Measurements from ENCODE around the gene HMGXB3. TPM values are rescaled to one million over a fixed set of nuclear protein-coding genes. Genes with fewer than 3 reads are reported as not detected.

The HMGXB3 gene
- polyA plus RNA-seq, 3 donors = 28.8 to 51.4 (median 45.2) TPM

DNA sequence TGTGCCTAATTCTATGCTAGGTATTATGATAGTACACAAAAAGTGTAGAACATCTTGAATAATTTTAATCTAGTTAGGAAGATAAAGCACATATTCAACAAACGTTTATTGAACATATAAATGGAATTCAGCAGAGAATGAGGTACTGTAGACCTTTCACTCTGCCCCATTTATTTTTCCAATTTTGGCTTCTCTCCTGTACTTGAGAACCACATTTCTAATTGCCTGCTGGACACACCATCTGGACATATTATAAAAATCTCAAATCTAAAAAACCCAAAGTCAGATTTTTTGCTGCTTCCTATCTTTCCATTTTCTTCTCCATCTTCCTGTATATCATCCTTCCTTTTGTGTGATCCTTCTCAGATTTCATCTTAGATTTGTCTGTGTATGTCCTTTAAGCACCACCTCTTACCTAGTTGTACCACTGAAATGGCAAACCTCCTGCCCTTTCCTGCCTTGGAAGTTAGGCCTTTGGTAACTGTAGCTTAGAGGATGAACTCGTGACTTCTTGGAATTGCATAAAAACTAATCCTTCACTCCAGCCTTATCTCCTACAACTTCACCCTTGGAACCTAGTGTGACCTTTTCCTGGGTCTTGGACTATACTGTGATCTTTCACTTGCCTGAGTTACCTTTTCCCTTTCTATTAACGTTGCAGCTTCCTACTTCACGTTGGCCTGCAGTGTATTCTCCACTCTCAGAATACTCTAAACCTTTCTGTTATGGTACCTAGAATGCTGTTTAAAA is 31.2 kb upstream of the HMGXB3 start:
- DNase-seq = no peak

DNA sequence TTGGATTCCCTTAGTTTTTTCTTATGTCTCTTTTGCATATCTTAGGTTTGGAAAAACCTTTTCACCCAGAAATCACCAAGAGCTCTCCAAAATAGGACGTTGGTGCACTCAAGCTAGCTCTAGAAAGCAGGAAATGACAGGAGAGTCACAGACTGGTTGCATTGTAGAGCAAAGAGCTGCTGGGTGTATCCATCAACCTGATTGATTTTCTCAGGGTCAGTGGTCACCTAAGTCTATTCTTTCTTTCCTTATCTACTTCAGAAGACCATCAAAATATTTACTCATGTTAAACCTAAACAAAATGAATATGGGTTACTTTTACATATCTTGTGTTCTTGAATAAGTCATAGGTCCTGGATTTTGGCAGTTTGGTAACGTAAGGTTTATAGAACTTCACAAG is 25.1 kb upstream of the HMGXB3 start:
- no peak for DNase-seq

DNA sequence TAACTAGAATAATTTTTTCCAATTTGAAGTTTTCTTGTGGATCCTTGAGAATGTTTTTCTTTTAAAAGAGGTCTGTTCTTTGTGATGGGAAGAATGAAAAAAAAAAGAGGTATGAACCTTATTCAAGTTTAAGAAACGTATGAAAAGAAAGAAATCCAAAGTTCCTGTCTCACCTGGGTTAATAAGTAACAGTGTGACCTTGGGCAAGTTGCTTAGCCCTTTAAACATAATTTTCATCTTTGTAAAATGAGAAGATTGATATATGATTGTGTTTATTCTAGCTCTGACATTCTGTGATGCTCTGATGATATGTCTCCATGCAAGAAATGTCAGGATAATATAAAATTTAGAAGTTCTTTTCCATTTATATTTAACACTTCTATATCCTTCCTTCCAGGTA is 20.6 kb upstream of the HMGXB3 start:
- no peak for DNase-seq

DNA sequence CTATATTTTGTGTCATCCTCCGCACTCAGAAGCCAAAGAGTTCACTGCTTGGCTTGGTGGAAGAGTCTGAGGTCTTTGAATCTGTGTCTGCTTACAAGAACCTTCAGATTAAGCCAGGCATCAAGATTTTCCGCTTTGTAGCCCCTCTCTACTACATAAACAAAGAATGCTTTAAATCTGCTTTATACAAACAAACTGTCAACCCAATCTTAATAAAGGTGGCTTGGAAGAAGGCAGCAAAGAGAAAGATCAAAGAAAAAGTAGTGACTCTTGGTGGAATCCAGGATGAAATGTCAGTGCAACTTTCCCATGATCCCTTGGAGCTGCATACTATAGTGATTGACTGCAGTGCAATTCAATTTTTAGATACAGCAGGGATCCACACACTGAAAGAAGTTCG is 19.3 kb upstream of the HMGXB3 start:
- DNase-seq = no peak

DNA sequence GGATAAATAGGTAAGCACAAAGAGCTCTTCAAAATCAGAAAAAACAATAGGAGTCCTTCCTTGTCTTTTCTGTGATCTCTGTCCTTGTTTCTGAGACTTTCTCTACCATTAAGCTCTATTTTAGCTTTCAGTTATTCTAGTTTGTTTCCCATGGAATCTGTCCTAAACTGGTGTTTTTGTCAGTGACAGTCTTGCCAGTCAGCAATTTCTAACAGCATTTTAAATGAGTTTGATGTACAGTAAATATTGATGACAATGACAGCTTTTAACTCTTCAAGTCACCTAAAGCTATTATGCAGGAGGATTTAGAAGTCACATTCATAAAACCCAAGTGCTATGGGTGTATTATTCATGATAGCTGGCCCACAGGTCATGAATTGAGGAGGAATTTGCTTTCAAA is 18.0 kb upstream of the HMGXB3 start:
- no peak for DNase-seq

DNA sequence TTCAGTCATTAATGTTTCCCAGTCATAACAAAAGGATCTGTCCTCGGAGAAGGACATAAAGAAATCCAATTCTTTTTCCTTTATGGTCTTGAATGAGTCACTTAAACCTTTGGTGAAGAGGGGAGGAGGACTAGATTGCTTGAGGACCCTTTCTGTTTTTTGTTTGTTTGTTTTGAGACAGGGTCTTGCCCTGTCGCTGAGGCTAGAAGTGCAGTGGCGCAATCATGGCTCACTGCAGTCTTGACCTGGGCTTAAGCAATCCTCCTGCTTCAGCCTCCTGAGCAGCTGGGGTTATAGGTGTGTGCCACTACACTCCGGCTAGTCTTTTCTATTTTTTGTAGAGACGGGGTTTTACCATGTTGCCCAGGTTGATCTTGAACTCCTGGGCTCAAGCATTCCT is 12.4 kb upstream of the HMGXB3 start:
- no peak for DNase-seq

DNA sequence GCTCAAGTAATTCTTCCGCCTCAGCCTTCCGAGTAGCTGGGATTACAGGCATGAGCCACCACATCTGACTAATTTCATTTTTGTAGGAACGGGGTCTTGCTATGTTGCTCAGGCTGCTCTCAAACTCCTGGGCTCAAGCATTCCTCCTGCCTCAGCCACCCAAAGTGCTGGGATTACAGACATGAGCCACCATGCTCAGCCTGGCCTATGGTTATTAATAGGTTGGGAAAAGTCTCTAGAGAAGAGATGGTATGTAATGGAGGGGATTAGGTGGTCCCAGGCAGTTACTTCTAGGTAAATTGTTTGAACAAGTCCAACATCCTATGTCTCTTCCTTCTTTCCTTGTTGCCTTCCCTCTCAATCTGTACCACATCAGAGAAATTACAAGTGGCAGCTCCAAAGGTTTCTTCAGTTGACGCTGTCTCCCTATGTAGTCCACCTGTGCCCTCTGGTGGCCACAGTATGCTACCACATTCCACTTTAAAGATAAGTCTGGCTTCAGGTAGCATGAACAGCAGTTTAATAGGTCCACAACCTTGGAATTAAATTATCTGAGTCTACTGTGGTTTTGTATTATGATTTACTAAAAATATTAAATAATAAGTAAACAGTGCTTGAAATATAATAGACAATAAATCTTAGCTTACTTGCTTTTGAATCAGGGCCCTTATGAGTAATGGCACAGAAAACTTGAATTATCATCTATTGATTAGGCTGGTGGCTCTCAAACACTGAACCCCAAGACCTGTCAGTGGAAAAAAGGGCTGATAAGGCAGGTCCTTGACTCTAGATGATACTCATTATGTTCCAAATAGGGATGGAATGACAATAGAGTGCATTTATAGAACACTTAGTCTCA is 9.8 kb upstream of the HMGXB3 start:
- peak; percentile 76 for DNase-seq

DNA sequence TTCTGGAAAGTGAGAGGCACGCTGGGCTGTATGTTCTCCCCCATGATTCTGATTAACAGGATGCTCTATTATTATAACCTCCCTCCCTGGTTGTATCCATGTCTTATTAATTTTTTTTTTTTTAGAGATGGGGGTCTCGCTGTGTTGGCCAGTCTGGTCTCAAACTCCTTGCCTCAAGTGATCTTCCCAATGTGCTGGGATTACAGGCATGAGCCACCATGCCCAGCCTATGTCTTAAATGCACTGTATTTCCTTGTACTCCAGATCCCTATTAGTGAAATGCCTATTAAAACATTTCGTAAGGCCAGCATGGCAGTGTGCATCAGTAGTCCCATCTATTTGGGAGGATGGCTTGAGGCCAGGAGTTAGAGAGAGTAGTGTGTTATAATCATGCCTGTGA is 7.1 kb upstream of the HMGXB3 start:
- DNase-seq = no peak

DNA sequence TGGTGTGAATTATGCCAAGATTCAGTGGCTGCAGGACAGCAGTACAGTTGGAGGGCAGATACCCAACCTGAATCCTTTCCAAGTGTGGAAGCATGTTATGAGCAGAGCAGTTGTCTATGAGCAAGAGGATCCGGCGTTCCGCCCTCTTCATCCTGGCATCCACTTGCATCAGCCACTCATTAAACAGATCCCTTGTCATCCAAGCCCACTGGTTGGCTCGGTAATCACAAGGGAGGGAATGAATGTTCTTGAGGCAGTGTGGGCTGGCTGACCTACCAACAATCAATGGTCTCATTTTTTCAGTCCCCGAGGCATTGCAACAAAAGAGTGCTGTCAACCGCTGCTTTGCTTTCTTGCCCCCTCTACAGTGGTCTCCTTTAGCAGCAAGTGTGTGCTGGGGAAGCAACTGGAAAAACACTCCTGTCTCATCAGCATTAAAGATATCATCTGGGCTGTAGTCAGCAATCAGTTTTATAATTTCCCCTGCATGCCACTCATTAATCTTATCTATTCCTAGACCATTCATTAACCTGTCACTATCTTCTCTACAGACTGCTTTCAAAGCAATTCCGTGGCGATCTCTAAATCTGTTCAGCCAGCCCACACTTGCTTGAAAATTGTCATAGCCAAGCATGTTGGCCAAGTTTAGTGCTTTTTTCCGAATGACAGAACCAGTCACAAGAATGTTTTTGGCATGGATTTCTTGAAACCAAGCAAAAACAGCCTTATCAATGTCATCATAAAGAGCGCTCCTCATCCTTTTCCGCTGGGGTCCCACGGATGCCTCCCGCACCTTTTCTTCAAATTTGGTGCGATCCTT is 4.9 kb upstream of the HMGXB3 start:
- DNase-seq = no peak

DNA sequence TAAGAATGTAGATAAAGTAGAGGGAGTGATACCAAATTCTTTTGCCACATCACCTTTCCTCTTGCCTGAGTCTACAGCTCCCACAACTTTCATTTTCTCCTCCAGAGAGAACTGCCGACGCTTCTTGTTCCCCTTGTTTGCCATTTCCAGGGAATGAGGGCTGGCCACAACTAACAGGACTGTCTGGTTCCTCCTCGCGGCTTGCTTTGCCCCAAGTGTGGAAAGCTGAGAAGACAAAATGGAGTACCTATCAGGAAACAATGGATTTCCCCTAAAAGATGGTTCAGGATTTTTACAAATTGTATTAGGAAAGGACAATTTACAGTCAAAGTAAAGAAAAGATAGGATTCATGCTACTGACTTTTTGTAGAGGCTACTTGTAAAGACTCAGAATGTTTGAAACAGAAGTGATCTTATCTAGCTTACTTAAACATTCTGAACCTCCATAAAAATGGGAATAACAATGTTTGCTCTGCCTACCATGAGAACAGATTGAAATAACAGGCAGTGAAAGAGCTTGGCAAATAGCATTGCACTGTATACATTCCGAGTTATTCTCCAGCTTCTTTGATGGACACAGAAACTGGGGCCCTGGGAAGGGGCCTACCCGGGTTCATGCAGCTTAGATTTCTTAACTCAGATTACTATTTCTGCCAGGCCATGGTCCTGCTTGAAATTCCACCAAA is 4.2 kb upstream of the HMGXB3 start:
- DNase-seq = no peak

DNA sequence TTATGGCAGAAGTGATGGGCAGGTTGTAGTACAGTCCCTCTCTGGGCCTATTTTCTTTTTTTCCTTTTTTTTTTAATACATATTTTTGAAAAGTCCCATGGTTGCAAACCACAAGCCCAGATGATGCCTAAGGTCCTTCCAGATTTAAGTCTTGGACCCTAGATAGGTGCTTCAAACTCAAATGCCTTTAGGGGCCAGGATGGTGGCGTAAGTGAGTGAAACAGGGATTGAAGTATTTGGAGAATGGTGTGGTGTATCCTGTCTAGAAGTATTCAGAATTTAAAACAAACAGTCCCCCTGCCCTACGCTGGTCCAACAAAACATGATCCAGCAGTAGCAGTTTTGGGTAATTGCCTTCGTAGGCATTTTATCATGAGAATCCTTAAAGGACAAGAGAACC is 2.3 kb upstream of the HMGXB3 start:
- DNase-seq = no peak

DNA sequence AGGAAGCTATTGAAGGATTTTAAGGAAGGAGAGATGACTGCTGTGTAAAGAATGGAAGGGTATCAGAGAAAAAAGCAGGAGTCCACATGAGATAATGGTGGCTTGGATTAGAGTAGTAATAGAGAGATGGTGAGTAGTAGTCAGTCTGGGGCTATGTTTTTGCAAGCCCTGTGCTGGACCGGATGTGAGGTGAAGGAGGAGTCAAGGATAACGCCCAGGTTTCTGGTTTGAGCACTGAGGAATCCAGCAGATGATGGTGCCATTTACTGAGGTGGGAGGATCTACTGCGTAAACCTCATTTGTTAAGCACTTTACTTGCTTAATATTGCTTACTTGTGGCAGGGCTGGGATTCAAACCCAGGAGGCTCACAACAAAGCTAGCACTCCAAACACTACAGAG is 1.2 kb upstream of the HMGXB3 start:
- DNase-seq = no peak

DNA sequence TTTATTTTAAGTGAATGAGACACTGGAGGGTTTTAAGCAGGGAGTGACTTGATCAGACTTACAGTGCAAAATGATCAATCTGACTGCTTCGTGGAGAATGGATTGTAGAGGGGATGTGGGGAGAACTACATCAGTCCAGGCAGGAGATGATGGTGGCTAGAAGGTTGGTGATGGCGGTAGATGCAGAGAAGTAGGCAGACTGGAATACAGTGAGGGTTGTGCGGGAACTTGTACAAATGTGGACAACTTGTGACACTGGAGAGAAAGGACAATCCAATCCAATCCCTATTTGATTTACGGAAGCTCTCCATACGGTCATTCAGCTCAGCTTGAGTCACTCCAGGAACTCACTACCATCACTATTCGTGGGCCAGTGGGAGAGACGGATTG is 678 bp upstream of the HMGXB3 start:
- DNase-seq = no peak

DNA sequence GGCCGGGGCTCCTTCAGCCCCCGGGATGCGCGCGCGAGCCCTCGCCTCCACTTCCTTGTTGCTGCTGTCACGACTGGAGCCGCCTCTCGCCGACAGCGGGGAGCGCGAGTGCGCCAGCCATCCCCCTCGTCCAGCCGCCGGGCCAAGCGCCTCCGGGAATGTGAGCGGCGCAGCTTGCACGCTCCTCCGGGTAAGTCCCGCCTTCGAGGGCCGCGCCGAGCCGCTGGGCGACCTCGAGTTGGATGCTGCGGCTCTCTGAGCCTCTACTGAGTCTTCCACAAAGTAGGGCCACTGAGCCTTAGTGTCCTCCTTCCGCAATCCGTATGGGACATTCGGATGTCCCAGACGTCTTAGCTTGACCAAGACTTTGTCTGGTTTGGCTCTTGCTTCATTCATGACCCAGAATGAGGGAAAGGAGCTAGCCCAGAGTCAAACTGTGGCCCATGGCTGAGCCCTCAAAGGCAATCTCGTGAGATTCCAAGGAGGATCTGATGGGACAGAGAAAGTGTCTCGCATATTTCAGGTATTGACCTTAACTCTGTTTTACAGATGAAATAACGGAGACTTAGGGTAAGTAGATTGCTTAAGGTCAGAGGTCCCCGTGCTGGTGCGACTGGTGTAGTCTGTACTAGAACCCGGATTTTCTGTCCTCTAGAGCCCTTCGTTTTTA is 586 bp downstream of the HMGXB3 start:
- no peak for DNase-seq

DNA sequence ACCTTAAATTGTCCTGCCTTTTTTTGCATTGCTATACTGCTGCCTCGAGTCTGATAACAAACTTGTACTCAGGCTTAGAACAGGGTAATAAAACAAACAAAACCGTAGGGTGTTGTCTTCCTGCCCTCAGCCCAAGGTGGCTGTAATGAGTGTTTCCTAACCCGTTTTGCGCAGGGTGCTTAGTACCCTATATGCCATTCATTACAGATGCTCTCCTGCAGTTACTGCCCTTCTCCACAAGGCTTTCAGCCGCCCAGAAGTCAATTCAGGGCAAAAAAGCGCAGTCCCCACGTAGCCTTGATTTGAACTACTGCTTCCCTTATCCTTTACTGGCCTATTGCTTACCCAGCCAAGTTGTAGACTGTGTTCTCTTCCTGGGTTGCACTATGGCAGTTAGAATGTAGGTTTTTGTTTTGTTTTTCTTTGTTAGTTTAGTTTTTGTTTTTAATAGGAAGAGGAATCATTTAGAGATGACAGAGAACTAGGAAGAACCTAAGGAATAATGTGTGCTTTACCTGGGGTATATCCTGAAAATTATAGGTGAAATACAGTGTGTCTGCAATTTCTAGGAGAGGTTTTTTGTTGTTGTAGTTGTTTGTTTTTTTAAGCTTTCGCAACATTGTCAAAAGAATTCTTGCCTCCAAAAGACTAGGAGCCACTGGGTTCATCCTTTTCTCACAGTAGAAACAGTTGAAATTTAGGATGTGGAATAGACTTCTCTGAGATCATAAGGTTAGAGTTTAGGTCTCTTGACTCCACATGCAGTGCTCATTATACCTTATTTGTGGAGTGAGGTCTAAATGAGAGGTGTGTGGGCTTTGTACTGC is 1.3 kb downstream of the HMGXB3 start:
- no peak for DNase-seq

DNA sequence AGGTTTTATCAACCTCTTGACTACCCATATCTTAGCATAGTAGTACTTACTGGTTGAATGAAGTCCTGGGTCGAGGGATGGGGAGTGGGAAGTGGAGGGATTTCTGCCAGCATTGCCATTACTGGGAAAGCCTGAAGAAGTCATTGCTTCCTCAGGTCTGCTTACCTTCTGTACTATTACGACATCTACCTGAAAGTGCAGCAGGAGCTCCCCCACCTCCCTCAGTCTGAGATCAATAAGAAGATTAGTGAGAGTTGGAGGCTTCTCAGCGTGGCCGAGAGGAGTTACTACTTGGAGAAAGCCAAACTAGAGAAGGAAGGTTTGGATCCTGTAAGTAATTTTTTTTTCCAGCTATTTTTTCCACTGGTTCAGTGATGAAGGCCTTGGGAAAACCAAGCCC is 5.8 kb downstream of the HMGXB3 start:
- DNase-seq = no peak

DNA sequence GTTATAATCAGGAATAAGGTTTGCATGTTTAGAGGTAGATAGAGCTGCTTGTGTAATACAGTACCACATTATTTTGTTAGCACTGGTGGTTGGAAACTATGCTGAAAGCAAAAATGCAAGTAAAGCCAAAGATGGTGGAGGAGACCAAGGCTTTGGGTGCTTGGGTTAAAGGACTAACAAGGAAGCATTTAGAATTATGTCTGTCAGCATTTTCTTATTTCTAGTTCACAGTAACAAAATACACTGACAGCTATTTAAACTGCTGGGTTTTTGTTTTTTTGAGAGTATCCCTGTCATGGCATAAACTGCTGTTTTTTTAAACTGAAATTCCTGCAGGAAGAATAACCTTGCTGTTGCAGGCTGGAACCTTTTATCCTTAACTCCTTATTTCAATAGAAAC is 6.5 kb downstream of the HMGXB3 start:
- no peak for DNase-seq

DNA sequence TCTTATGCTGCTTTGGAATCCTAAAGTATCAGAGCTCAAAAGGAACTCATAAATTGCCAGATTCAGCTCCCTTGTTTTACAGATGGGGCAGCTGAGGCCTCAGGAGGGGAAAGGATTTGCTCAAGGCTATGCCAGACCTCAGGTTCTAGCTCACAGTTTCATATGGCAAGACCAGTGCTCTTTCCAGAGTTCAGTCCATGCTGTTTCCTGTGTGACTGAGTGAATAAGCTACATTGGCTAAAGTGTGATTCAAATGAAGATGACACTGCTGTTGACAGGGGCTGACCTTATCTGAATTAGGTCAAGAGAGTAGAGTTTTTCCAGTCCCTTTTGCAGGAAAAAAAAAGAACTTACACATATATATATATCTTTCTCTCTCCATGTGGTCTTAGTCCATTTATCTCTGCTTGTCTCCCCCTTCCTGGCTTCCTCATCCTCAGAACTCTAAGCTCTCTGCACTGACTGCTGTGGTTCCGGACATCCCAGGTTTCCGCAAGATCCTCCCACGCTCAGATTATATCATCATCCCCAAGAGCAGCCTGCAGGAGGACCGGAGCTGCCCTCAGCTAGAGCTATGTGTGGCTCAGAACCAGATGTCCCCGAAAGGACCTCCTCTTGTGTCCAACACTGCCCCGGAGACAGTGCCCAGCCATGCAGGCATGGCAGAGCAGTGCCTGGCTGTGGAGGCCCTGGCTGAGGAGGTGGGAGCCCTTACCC is 9.3 kb downstream of the HMGXB3 start:
- no peak for DNase-seq

DNA sequence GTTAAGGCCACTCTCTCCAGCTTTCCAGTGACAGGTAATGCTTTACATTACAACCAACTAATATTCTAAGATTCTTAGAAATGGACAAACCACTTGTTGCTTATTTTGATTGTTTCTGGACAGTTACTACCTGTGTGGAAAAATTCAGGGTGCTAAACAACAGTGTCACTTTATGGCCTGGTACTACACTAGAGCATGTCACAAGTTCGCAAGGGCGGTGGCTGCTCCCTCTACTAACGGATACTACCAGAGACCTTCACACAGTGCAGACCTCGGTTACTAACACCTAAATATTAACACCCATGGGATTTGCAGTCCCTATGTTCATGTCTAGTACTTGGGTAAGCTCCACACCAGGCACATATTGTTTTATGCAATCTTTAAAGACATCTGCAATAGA is 13.4 kb downstream of the HMGXB3 start:
- no peak for DNase-seq

DNA sequence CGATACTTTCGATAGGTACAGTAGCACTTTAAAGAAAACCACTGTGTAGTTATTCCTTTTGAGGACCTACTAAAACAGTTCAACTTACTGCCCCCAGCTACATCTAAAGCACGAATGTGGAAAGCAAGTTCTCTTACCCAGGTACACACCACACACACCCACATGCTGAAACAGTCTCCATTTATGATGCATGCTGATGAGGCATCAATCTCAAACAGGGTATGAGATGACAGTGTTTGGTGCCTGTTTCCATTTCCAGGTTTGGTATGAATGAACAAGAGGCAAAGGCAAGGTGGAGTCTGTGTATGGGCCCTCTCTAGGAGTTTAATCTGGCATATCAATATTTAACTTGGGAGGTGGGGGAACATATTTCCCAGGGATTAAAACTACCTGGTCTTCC is 13.9 kb downstream of the HMGXB3 start:
- DNase-seq = no peak
